HG03095 (cell line): ENCODE data around the gene TOR1AIP1.

ENCODE experiments used
- ATAC-seq: cut with Tn5 transposase; IDR thresholded peaks from one replicate; pipeline ENCODE4 v1.9.1; 2021; ENCODE audit warnings: moderate library complexity; ENCODE audit not compliant: unreplicated experiment

Gene TOR1AIP1

DNA sequence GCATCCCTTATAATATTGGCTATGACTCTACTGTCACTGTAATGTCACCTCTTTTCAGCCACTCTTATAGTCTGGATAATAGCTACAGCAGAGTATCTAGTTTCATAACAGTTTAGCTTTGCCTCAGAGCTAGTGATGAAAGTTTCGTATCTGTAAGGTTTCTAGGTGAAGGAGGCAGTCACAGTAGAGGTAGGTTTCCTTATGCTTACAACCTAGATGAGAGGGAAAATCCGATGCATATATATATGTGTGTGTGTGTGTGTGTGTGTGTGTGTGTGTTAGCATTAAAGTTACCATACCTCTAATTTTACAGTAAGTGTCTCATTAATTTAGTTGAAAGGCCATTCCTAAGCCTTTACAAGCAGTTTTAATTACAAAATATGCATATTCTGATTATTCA lies 2.3 kb upstream of the TOR1AIP1 start:
- no peak for ATAC-seq

DNA sequence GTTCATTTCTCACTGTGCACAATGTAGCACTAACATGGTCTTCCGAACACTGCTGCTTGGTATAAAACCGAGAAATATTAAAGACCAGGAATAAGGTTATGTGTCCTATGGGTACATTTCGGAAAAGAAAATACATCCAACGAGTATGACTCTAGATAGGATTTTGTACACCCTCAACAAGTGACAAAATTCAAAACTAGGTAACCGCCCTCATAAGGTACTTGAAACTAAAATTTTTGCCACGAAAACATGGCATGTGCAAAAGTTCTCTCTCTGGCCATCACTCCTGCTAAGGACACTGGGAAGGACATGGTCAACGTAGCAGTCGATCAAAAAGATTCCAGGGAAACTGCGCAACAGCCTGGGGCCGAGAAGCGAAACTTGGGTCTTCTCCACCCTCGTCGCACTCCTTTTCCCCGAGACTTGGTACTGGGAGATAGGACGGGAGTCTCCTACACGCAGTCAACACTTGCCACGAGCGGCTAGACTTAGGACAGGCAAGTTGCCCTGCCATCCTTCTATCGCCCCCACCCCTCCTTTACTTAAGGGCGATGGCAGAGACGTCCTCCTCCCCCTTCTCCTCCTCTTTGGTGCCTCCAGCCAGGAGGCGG lies 338 bp upstream of the TOR1AIP1 start:
- peak; percentile 0 for ATAC-seq

DNA sequence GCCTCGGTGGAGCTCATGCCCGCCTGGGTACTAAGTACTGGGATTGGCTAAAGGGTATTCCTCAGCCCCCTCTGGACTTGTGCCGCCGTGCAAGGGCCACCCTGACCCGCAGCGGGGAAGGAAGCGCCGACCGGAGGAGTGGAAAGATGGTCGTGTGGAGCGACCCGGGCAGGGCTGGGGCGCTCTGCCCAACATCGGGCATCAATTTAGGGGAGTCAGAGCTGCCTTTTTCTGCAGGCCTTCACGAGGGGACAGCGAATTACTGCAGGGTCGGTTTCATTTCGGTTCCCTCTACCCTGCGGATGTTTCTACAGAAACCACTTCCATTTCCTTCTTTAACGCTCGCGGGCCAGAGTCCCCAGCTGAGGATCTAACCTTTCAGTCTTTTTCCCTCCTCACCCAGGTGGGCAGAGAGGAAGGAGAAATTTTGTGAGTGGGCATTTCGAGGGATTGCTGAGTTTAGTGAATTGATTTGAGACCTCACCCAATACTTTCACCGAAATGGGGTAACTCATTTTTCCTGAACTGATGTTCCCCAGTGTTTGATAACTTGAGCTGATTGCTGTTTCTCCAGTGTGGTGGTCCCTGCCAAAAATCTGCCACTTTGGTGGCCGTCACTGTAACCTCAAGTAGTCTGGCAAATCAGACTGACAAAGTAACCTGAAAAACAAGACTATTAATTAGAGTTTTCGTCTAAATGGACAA lies 1.1 kb downstream of the TOR1AIP1 start:
- ATAC-seq = peak; percentile 8

DNA sequence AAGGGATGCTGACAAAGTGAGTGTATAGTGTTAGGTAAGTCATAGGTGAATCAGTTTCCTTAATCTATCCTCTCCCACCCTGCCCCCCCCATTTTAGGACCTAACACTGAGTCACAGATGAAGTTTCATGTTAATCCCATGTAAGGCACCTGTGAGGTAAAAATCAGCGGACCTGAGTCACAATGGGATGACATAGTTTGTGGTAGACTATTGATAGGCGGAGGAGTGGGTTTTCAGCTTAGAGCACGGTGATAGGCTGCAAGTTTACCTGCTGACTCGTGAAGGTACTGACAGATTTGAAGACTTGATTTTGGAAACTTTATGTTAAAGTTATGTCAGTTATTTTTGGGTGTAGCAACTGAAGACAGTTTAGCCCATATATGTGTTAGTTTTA lies 1.7 kb downstream of the TOR1AIP1 start:
- peak; percentile 21 for ATAC-seq

DNA sequence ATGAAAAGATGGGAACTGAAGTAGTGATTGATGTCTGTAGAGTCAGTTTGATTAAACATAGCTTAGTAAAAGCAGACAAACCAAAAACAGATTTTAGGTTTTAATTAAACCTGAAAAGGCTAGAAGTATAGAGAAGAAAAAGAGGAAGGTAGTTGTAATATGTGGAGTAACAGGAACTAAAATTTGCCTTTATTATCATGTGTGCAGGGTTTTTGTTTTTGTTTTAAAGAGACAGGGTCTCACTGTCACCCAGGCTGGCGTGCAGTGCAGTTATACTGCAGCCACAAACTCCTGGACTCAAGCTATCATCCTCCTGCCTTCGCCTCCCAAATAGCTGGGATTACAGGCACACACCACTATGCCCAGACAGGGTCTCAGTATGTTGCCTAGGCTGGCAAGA lies 6.0 kb downstream of the TOR1AIP1 start:
- no peak for ATAC-seq

DNA sequence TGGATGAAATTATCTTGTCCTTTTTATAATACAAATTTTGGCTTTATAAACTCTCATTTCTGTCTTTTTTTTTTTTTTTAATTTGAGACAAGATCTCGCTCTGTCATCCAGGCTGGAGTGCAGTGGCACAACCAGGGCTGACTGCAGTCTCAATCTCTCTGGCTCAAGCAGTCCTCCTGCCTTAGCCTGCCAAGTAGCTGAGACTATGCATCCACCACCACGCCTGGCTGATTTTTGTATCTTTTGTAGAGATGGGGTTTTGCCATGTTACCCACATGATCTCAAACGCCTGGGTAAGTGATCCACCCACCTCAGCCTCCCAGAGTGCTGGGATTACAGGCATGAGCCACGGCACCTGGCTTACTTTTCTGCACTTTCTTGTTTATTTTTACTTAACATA lies 7.5 kb downstream of the TOR1AIP1 start:
- ATAC-seq = no peak

DNA sequence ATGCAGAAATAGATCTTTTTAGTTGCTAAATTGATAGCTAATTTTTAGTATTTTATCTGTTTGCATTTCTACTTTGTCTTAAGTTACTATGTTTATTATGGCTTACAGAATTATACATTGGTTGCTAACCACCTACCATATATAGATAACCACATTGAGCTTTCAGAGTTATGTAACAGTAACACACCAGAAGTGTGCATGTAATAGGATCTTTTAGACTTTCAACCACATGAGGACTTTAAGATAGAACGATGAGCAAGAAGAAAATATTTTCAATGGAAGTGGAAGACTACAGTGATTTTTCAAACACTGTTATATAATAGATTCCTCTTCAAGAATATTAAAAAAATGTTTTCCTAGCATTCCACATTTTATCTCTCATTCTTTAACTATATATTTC lies 28.8 kb downstream of the TOR1AIP1 start:
- no peak for ATAC-seq

DNA sequence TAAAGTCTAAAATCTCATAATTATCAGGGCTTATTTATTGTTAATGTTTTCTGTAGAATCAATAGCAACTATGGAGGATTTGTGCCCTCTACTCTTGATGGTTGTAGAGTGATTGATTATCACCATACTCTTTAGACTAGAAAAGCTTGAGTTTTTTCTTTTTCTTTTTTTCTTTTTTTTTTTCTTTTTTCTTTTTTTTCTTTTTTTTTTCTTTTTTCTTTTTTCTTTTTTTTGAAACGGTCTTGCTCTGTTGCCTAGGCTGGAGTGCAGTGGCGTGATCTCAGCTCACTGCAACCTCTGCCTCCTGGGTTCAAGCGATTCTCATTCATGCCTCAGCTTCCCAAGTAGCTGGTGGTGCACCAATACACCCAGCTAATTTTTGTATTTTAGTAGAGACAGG lies 29.7 kb downstream of the TOR1AIP1 start:
- ATAC-seq = no peak

DNA sequence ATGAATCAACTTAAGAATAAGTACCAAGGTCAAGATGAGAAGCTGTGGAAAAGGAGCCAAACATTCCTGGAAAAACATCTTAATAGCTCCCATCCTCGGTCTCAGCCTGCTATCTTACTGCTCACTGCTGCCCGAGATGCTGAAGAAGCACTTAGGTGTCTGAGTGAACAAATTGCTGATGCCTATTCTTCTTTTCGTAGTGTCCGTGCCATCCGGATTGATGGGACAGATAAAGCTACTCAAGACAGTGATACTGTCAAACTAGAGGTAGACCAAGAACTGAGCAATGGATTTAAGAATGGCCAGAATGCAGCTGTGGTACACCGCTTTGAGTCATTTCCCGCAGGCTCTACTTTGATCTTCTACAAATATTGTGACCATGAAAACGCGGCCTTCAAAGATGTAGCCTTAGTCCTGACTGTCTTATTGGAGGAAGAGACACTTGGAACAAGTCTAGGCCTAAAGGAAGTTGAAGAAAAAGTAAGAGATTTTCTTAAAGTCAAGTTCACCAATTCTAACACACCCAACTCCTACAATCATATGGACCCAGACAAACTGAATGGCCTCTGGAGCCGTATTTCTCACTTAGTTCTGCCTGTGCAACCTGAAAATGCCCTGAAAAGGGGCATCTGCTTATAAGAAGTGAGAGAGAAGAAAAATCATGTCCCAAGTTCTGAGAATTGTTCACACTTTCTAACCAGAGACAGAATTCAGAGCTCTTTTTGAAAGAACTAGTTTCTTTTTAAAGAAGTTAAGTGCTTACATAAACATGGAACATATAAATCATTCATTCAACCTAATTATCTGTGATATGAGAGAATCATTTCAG lies 35.7 kb downstream of the TOR1AIP1 start:
- ATAC-seq = no peak

DNA sequence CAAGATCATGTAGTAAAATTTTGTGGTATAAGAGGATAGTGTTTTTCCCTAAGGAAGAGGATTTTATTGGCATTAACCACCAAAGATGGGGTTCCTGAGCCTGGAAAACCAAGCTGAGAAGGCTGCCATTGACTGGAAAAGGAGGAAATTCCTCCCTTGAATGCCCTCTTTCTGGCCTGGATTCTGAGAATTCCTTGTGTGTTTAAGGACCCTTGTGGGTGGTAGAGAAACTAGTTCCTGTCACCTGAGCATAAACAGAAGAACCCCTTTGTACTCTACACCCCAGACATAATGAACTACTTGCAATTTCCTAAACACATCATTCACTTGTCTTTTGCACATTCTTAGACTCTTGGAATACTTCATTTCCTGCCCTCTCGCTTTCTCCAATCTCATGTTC lies 39.4 kb downstream of the TOR1AIP1 start:
- ATAC-seq = no peak

DNA sequence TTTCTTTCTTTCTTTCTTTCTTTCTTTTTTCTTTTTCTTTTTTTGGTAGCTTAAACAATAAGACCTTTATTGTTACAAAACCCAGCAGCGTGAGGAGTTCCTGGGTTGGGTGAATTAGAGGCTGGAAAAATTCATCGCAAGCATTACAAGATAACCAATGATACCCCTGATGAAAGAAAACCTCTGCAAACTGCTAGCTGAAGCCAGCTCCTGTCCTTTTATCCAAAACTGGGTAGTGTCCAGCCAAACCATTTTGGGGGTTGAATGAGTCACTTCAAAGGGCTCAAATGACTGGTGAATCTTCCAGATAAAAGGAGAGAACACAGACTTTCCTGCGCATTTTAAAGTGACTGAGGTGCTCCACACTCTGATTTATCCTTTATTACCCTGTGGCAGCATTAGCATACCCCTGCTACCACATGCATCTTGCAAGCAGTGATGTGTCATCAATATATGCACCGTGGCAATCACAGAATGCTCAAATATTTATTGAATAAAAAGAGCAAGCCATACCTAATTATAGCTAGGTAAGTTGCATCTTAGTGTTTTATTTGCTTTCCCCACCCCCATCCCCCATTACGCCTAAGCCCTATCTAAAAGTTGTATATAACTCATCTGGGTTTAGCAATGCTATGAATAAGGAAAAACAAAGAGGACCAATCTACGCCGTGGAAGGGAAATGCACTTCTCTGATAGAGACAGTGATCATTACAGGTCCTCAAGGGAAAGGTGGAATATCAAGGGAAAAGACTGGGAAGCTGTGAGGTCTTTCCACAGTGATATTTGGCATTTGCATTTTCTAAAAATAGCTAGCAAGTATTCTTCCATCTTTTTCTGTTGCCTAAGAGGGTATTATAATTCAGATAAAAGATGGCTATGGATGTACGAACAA lies 40.1 kb downstream of the TOR1AIP1 start:
- ATAC-seq = no peak

DNA sequence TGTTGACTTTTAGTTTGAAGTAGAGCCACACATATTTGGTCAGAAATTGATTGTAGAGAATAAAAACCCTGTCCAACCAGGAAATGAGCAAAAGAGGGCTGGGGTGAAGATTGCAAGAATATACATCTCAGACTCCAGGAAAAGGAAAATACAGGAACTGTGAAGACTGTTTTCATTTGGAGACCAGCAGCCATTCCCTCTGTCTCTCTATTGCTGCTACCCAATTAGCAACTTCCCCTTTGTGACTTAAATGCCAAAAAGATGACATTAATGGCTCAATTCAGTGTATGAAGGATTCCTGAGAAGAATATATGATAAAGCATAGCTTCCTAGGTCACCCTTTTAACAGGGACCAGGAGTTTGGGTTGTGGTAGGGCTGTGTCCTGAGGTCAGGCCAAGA lies 40.9 kb downstream of the TOR1AIP1 start:
- ATAC-seq = no peak

DNA sequence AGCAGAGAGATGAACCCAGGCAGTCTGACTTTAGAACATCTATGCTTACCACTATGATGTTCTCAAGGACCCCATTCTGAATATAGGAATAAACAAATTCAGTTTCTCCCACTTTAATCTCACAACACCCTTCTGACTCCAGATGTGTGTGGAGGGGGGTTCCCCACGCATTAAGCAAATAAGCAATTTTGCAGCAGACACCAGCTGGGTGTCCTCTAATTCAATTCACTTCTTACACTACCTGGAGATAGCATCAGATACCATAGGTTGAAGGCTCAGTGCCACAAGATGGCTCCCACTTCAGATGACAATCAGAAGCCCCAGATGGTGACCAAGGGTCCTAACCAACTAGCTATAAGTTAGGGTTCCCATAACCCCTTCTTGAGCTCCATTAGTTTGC lies 42.2 kb downstream of the TOR1AIP1 start:
- no peak for ATAC-seq

DNA sequence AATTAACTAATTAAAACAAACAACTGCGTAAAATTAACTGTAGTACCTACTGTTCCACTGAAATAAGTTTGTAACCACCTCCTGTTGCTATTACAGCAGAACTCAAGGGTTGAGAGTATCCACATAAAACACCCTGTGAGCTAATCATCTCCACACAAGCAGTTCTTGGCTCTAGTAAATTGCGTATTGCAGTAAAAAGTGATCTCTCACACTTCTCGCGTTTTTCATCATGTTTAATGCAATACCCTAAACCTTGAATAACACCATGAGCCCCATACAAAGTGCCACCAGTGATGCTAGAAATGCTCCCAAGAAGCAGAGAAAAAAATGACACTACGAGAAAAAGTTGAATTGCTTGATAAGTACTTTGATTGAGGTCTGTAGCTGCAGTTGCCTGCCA lies 43.2 kb downstream of the TOR1AIP1 start:
- no peak for ATAC-seq

DNA sequence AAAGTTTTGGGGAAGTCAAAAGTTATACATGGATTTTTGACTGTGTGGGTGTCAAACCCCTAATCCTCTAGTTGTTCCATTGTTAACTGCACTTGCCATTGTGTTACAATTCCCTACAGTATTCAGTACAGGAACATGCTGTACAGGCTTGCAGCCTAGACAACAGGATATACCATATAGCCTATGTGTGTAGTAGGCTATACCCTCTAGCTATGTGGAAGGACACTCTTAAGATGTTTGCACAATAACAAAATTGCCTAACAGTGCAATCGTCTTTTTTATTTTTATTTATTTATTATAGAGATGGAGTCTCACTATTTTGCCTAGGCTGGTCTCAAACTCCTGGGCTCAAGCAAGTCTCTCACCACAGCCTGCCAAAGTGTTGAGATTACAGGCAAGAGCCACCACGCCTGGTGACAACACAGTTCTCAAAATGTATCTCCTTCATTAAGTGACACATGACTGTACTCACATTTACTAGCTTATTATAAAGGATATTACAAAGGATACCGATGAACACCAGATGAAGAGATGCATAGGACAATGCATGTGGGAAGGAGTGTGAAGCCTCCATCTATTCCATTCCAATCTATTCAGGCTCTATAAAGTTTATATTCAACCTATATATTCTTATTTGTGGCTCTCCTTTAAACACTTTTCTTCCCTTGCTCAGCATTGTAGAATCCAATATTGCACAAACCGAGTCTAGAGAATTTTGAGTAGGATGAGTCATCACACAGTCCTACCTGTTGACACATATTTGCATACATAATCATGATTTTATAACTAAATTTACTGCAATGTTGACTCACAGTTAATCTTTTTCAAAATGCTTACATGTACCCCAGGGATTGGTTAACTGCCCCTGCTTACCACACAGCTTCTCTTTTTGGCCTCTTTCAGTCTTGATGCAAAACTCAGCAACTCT lies 44.1 kb downstream of the TOR1AIP1 start:
- no peak for ATAC-seq

DNA sequence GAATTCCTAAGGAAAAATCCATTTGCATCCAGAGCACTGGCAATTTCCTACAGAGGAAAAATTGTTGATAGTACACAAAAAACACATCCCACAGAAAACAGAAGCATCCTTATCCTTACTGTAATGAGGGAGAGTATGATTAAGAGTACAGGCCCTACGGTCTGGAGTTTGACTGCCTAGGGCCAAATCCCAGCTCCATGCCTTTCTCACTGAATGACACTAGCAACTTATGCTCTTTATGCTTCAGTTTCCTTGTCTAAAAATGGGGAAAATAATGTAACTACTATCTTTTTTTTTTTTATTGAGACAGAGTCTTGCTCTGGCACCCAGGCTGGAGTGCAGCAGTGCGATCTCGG lies 44.7 kb downstream of the TOR1AIP1 start:
- no peak for ATAC-seq

DNA sequence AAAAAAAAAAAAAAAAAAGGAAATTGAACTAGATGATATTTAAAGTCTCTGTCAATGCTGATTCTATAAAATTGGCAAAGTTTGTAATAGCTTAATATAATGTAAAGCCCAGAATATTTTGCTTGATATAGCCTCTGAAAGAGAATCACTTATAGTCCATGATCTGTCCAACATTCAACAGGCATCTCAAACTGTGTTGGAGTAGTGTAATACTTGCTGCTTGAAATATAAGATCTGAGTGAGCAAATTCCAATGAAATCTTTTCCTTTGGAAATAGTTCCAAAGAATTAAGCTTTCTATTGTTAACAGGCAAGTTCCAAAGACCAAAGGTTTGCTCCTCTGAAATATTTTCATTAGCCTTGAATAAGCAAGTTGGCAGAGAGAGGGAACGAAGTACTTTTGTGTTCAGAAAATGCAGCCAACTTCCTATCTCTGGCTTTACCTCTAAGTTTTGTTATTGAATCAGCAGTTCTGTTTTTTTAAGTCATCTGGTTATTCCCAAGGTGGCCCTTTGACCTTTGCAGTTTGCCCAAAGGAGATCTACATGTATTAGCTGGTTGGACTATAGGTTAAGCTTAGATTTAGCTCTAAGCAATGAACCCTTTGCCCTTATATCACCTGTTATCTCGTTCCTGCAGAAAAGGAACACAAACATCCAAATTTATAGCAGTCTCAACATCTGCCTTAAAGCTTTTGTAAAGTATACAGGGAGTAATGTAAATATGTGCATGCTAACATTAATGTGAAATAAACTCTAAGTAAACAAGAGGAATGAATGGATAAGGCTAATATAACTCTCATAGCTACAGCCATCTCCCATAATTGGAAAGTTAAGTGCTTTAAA lies 48.1 kb downstream of the TOR1AIP1 start:
- ATAC-seq = no peak

DNA sequence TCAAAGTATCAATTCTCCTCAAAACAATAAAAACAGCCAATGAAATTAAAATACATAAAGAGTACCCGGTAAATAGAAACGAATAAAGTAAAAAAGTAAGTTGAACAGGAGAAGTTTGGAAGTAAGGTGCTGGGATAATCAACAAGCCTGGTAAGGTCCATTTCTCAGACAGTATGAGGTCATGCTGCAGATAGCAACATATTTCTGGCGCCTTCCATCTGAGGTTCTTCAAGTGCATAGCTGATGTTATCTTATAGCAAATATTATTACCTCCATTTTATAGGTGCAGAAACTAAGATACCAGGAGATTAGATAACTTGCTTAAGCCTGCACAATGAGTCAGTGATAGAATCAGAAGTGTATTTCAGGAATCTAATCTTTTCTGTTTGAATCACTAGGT lies 48.8 kb downstream of the TOR1AIP1 start:
- ATAC-seq = no peak

DNA sequence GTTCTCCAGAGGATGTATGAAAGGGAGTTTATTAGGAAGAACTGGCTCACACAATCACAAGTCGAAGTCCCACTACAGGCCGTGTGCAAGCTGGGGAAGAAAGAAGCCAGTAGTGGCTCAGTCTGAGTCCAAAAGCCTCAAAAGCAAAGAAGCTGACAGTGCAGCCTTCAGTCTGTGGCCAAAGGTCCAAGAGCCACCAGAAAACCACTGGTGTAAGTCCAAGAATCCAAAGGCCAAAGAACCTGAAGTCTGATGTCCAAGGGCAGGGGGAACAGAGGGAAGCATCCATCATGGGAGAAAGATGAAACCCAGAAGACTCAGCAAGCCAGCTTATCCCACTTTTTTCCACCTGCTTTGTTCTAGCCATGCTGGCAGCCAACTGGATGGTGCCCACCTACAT lies 51.1 kb downstream of the TOR1AIP1 start:
- ATAC-seq = no peak
